Lower leg skin (tissue), 3 donors: ENCODE results near the gene WDR64.

Experiments used
- CTCF ChIP-seq, 3 donors: fragments of 450-650 bp; IDR thresholded peaks; one replicate each; pipeline ENCODE4 v1.5.1; 2016; ENCODE audit warnings: antibody characterized with exemption in 3 of 3, mild to moderate bottlenecking in 3 of 3, moderate library complexity in 2 of 3
- POLR2A ChIP-seq, 2 donors: fragments of 450-650 bp; IDR thresholded peaks; one replicate each; pipeline ENCODE4 v1.6.1; 2016 to 2017; ENCODE audit warnings: antibody characterized with exemption in 2 of 2, mild to moderate bottlenecking in 1 of 2, moderate library complexity in 1 of 2

DNA sequence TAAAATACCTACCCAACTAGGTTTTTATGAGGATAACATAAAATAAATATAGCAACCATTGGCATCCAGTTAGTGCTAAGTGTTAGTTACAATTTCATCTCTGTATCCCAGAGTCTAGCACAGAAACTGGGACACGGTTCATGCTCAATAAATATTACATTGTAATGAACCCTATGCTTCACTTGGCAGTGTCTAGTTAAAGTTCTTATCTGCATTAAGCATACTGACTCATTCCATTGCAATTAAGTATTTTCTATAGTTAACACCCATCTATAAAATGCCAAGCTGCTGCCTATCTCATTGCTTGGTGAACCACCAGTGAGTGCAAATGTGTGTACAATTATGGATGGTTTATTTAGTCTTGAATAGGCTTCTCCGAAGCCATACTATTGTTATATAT lies 27.1 kb upstream of the WDR64 start:
- TF ChIP-seq CTCF (IDR thresholded peaks at IDR 0.05) (no peak), POLR2A (IDR thresholded peaks at IDR 0.05) (no peak)
